ENCODE measurements around the gene CABP4. TPM values are rescaled to one million over a fixed set of nuclear protein-coding genes. Genes with fewer than 3 reads are reported as not detected.
A peak's percentile ranks its signal among the peaks of the same experiment; 100 is the strongest.
"Not testable (repeated sequence)": the region's sequence is repeated elsewhere in the genome, so short reads cannot be mapped to it uniquely, and the experiment has no call there.

CABP4 gene
- total RNA-seq, 1 donor from 2014 or later, result not detected

DNA sequence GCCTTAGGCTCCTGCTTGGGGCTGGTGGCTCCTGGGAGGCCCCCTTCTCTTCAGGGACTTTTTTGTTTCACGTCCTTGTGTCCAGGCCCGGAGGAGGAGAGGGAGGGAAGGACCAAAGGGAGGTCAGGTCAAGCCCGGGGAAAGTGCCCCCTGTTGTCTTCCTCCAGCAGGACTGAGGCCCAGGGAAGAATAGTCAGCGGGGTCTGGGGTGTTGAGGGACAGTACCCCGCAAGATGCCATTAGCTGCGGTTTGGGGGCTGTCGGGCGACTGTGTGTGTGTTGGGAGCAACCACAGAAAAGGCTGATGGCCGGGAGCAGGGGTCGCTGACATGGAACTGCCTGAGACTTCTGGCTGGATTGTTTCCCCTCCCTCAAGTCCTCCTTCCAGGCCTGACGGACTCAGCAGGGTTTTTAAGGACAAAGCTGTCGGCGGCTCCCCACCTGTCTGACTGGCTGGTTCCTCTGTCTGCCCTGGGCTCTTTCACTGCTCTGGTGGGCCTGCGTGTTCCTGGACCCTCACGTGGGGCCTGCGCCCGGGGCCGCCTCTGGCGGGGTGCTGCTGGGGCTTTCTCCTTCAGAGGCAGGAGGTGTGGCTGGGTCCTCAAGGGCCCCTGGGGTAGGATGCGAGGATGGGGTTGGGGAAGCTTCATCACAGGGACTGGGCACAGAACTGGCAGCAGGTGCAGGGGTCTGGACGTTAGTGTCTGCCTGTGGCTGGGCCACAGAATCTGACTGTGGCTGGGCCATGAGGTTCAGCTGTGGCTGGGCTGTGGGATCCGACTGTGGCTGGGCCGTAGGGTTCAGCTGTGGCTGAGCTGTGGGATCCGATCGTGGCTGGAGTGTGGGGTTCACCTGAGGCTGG, 4.1 kb upstream of the CABP4 start:
- no peak for DNase-seq (ENCODE audit: low spot score in 2 of 2)

DNA sequence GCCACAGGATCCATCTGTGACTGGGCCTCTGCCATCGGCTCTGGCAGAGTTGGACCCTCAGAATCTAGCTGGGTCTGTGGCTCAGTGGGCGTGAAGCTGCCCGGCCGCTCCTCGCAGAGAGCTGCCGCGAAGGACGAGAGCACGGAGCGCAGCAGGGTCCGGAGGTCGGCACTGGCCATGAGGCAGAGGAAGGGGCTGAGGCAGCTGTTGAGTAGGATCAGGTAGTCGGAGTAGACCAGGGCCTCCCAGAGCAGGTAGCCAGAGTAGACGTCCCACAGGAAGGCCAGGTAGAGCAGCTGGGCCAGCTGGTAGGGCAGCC, 3.5 kb upstream of the CABP4 start:
- FAIRE-seq, result no peak
- DNase-seq (ENCODE audit: low spot score in 2 of 2), result no peak

More for the DNA sequence above, 4.1 kb upstream of the CABP4 start:
- FAIRE-seq, result no peak

DNA sequence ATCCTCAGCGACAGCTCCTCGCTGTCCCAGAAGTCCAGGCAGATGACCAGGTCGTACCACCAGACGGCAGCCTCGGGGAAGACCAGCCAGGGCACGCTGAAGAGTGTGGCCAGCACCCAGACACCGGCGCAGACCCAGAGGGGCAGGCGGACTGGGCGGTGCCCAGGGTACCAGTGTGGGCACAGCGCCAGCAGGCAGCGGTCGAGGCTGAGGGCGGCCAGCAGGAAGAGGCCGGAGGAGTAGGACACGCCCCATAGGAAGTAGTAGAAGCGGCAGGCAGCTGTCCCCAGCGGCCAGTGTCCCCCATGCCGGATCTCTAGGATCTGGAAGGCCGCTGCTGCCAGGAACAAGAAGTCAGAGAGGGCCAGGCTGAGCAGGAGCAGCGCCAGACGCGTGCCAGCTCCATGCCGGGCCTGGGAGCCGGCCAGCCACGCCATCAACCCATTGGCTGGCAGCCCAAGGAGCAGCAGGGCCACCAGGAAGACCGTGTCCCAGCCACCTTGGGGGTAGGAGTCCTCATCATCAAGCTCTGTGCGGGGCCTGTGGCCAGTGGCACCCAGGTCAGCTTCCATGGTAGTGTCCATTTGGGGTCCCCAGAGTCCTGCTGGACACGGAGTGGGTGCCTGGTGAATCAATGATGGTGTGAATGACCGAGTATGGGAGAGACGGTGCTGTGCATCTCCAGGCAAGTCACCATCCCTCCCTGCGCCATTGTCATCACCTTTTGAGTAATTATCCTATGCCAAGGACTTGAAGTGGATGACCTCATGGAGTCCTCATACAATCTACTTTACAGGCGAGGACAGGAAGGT, 2.8 kb upstream of the CABP4 start, which contains the start of gene GPR152:
Gene GPR152 (minus strand): TSS at position 589 of the 812 bp plus-strand sequence. CDS start 5 bp downstream, at position 584.
- DNase-seq (ENCODE audit: low spot score in 2 of 2), result no peak

DNA sequence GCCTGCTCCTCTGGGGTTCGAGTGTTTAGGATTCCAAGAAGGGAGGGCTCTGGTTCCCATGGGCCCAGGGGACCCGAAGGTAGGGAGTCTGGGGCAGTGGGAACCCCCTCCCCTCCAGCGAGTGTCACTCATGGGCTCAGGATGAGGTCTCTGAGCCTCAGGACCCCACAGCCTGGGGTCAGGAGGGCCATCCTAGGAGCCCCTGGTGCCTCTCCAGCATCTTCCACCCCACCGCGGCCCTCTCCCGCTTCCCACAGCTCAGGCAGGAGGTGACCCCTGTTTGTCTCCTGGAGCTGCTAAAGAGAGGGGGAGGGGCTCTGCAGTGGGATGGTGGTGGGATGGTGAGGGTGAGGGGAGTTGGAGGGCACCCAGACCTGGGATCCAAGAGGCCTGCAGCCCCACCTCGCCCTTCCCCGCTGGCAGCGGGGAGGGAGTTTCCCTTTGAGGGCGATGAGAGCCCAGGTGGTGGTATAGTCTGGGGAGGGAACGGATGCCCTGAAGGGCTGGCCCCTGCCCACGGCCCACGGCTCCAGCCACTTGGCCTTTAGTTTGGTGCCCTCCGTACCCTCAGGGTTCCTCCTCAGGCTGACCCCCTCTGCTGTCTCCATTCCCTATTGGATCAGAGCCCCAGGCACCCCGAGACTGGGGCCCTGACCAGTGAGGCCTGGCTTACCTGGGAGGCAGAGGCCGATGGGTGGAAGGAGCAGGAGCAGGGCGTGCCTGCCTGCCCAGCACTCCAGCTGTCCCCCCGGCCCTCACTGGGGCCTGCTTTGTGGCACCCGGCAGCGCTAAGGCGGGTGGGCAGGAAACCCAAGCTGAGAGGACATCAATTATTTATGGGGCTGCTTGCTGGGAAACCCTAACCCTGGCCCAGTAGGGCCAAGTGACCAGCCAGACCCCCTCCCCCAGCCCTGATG, 1.1 kb upstream of the CABP4 start:
- no peak for FAIRE-seq
- DNase-seq (ENCODE audit: low spot score in 2 of 2), result no peak

More for the DNA sequence above, 2.8 kb upstream of the CABP4 start, which contains the start of gene GPR152:
- FAIRE-seq, result no peak

DNA sequence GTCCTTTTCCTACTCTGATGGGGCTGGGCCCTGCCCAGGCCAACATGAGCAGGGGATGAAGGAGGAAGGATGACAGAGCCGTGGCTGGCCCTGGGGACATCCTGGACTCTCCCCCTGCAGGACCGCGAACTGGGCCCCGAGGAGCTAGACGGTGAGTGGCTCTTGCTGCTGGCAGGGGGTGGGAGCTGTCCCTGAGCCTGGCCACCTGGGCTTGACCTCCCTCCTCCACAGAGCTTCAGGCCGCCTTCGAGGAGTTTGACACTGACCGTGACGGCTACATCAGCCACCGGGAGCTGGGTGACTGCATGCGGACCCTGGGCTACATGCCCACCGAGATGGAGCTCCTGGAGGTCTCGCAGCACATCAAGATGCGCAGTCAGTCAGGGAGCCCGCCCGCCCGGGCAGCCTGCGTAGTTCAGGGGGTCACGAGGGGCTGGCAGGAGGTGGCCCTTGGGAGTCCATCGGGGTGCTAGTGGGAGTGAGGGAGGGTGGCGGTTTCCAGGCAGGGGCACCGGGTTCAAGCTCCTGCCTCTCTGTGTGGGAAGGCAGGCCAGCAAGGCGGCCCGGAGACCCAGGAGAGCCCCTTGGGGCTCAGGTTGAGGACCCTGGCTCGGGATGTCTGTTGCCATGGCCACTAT, 1.0 kb downstream of the CABP4 start:
- DNase-seq (ENCODE audit: low spot score in 2 of 2) (no peak), FAIRE-seq (no peak)

DNA sequence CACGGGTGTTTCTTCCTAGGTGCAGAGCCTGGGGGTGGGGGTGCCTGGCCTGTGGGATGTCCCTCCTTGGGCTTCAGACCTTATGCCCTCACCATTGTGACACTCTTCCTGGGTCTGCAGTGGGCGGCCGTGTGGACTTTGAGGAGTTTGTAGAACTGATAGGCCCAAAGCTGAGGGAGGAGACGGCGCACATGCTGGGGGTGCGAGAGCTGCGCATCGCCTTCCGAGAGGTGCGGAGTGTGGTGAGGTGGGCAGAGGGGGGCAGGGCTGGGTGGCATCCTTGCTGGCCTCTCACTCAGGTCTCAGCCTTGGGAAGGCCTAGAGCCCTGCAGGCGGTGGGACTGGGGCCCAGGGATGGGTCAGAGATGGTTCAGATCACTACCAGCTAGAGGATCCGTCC, 2.3 kb downstream of the CABP4 start:
- no peak for DNase-seq (ENCODE audit: low spot score in 2 of 2)
- no peak for FAIRE-seq

DNA sequence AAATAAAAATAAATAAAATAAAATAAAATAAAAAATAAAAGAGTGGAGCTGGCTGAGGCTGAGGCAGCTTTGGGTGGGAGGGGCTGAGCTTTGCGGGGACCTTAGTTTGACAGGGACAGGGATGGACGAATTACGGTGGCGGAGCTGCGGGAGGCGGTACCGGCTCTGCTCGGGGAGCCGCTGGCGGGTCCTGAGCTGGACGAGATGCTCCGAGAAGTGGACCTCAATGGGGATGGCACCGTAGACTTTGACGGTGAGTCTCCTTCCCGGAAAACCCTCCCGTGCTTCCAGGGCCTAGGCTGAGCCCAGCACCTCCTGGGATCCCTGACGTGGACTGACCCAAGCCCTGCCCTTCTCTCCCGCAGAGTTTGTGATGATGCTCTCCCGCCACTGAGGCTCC, 3.1 kb downstream of the CABP4 start:
- FAIRE-seq (no peak), DNase-seq (ENCODE audit: low spot score in 2 of 2) (no peak)

DNA sequence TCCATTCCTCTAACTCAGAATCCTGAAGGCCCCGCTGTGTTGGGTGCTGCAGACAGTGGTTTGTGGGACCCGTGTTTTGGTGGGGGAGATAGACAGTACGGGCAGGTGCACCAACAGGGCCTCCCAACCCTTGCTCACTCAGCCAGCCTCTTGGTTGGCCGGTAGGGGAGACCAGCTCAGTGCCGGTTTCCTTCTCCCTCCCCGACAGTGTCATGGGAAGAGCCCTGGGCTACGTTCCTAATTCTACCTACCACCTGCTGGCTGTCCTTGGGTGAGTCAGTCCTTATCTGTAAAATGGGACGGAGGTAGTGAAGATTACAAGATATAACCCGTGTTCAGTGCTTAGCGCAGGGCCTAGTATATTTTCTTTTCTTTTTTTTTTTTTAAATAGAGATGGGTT, 8.0 kb downstream of the CABP4 start:
- DNase-seq (ENCODE audit: low spot score in 2 of 2) (no peak), FAIRE-seq (no peak)

DNA sequence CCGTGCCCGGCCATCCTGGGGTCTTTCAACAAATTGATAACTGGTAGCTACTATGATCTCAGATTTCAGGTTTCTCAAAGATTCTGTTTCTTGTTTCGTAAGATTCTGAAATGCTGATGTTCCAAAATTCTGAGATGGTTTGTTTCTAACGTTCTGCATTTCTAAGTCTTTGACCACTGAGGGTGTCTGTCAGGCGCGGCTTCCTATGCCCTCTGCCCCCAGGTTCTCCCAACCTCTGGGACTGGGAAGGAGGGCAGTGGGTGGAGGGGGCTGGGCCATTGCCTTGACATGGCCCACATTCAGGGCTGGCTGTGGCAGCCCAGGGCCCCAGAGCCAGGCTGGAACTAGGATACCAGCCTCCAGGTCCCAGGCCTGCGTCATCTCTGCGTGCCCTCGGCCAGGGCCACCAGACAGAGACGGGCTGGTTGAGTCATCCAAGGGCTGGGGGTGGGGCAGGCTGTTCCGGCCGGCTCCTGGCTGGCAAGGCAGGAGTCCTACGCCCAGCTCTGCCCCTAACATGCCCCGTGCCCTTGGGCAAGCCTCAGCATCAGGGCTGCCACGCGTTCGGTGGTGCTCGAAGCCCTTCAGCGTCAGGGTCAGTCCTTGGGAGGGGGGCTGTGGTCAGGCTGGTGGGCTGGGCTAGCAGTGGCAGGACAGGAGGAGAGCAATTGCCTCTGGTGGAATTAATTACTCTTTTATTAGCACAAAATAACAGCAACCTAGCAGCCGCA, 8.7 kb downstream of the CABP4 start:
- DNase-seq (ENCODE audit: low spot score in 2 of 2), result no peak
- no peak for FAIRE-seq

DNA sequence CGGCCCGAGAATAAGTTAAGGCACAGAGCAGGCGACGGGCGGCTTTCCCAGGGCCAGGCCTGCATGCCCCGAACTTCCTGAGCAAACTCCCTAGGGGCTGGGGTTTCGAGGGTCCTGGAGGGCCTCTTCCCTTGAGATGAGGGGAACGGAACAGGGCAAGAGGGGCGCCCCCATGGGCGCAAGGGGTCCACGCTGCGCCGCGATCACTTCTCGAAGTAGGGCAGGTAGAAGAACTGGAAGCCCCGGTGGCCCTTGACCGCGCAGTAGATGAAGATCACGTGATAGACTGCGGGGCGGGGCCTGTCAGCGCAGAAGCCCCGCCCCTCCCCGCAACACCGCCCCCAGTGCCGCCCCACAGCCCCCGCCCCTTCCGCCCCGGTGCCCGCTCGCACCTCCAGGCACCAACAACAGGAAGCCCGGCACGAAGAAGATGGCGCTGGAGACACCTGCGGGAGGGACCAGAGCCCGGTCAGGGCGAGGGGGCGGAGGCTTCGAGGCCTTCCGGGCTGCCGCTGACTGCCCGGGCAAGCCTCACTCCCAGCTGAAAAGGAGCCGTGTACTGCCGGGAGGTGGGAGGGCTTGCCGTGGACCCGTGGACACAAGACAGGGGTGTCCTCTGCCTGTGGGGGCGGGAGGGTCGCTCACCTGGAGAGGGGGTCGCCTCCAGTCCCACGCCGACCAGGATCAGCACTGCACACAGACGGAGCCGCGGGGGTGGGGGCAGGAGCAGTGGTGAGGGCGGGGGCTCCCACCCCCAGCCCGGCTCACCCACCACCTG, 9.4 kb downstream of the CABP4 start:
- DNase-seq (ENCODE audit: low spot score in 2 of 2) (peak; percentile 84 to 92), FAIRE-seq (no peak)

DNA sequence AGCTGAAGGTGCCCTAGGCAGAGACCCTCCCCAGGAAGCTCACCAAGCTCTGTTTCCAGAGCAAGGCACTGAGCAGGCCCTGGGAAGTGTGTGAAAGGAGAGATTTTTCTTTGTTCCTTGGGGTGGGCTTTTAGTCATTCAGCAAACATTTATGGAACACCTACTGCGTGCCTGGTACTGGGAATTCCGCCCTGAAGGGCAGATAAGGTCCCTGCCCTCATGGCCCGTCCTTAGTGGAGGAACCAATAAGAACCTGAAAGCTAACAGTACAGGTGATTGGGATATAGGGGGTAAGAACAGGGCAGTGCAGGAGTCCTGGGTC, 10.0 kb downstream of the CABP4 start:
- DNase-seq (ENCODE audit: low spot score in 2 of 2) (no peak), FAIRE-seq (no peak)

DNA sequence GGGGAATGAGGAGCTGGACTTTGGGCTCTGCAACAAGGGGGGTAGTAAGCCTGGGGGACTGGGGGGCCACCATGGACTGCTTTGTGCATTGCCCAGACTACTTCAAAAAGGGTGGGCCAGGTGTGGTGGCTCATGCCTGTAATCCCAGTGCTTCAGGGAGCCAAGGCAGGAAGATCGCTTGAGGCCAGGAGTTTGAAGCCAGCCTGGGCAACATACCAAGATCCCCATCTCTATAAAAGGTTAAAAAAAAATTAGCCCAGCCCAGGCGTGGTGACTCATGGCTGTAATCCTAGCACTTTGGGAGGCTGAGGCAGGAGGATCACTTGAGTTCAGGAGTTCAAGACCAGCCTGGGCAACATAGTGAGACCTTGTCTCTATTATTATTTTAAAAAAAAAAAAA, 10.4 kb downstream of the CABP4 start:
- not testable (repeated sequence) for DNase-seq (ENCODE audit: low spot score in 2 of 2); FAIRE-seq

DNA sequence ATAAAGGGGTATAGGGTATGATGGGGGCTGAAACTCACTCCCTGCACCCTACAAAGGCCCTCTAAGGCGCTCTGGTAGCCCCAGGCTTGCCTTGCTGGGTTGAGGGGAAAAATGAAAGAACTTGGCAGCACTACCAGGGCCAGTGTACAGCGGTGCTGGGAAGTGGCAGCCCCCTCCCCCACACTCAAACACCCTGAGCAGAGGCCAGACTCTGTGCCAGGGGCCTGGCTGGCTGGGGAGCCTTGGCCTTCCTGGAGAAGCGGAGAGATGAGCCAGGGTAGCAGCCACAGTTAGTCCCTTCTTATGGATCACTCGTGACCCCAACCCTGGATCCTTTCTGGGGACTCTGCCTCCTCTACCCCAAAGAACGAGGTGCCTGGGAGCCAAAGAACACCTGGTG, 11.2 kb downstream of the CABP4 start:
- DNase-seq (ENCODE audit: low spot score in 2 of 2) (no peak), FAIRE-seq (no peak)

DNA sequence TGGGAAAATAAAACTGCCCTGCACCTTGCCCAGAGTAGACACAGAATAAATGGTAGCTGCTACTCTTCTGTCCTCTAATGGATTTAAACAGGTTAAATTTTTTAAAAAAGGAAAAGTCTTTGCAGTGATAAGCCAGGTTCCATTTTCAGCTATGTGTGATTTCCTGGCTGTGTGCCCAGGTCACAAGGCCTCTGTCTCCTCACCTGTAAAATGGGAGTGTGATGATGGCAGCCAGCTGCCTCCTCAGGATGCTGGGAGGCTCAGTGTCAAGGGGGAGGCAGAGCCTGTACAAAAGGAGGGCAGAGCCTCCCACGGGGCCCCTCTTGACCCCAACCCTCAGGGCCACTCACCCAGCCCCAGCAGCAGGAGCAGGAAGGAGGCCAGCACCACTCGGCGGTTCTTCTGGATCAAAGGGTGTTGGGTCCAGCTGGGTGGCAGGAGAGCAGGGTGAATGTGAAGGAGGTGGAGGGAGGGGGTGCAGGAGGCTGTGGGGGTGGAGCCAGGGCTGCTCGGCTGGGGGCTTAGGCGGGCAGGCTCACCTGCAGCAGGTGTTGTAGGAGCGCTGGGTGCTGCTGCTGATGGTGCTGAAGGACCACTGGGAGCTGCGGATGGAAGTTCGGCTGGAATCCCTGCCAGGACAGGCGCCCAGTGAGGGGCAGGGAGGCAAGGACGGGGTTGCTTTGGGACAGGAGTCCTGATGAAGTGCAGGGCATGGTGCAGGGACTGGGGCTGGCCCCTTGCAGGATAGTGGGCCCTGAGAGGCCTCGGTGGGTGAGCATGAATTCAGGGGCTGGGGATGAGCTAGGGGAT, 12.0 kb downstream of the CABP4 start:
- DNase-seq (ENCODE audit: low spot score in 2 of 2) (no peak), FAIRE-seq (no peak)

DNA sequence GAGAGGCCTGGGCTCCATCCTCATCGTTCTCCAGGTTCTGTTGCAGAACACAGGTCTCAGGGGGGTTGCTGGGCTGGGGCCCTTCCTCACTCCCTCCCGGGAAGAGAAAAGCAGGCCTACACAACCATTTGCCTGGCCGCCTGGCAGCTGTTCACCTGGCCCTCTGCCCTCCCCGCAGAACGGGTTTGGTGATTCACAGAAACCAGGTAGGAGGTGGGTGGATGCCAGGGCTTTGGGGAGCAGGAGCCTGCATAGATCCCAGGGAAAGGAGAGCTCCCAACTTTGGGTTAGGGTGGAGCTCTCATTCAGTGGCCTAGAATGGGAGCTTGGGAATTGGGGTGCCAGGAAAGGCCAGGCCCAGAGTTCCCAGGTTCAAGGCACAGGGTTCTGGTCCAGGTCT, 12.9 kb downstream of the CABP4 start:
- FAIRE-seq (no peak), DNase-seq (ENCODE audit: low spot score in 2 of 2) (no peak)

DNA sequence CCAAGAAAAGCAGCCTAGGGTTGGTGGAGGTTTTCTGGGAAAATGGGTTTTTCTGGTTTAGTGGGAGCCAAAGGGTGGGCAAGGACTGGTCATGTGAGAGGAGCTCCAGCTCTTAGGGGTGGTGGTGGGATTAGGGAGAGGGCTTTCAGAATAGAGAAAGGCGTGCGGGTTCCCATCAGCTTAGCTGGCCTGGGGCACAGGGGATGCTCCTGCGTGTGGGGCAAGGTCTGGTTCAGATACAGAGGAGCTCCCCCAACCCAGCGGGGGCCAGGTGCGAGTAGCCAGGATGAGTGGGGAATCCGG, 13.3 kb downstream of the CABP4 start:
- DNase-seq (ENCODE audit: low spot score in 2 of 2) (no peak), FAIRE-seq (no peak)

DNA sequence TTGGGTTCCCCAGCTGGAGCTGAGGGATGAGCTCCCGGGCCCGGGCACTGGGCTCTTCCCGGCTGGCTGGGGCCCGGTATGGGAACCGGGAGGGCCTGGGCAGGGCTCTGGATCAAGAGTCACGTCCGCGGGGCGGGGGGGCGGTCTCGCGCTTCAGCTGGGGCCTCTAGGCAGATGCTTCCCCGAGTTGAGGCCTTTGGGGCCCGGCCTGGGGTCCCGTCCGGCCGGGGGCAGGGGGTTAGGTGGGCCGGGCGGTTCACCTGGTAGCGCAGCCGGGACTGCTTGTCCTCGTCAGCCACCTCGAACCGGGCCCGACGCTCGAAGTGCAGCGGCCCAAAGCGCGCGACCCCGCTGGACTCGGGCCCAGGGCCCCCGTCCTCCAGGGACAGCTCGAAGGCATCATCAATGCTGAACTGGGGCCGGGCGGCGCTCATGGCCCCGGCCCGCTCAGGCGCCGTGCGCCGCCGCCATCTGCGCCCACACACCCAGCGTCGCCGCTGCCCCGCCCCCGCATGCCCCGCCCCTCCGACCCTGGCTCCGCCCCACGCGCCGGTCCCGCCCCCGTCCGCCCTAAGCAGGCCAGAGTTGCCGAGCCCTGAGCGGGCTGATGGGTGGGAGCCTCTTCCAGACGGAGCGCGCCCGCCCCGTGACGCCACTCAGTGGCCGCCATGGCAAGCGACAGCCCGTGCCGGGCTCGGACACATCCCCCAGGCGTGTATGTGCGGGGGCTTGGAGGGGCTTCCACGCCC, 13.8 kb downstream of the CABP4 start, which contains the start of gene TMEM134:
Gene TMEM134 (minus strand): TSS at position 493 of the 749 bp plus-strand sequence. CDS start 59 bp downstream, at position 434.
- DNase-seq (ENCODE audit: low spot score in 2 of 2) (peak; percentile 96 to 97), FAIRE-seq (no peak)
